ENCODE measurements around the gene SLC25A23.

Gene SLC25A23

DNA sequence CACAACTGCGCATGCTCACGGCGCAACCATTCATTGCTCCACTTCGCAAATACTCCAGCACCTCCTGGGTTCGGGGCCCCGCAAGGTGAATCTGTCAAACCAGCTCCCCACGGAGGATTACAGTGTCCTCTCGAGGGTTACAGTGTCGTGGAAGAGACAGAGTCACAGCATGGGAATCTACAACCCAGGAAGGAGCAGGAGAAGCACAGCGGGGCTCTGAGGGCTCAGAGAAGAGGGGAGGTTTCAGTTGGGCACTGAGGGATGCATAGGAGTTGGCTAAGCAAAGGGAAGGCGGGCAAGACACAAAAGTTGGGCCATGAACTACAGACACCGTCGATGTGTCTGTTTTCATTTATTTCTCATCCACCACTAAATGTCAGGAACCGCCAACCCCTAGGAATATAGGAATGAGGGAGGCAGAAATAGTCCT lies 65.6 kb downstream of the SLC25A23 start:
- Histone ChIP-seq H3K4me3 (ENCODE audit: low read length) (peak overlapping the region; percentile 84), H3K4me1 (ENCODE audit: low read length) (peaks cover 9% of the 10 kb centered on the region), H3K9ac (ENCODE audit: low read length) (peak overlapping the region; percentile 88), H3K4me2 (ENCODE audit: low read depth, low read length) (peak overlapping the region; percentile 78), H3K79me2 (ENCODE audit: low read length) (peaks cover 25% of the 10 kb centered on the region), H3K27me3 (replicated peaks; ENCODE audit: insufficient read depth, low read length) (no peaks in the 10 kb centered on the region), H3K9me2 (replicated peaks; ENCODE audit: insufficient read depth, low read length) (no peaks in the 10 kb centered on the region), H3K36me3 (replicated peaks; ENCODE audit: insufficient read depth, low read length) (0 out of 2 replicates have a peak, but pooled peaks cover 7% of the 10 kb centered on the region), H4K20me1 (ENCODE audit: insufficient read depth, low read length) (no peaks in the 10 kb centered on the region), H3K27ac (ENCODE audit: low read length) (peak overlapping the region; percentile 88; the same call in 1 of the 2 replicates), H3F3A (ENCODE audit: insufficient read depth, low read length) (no peaks in the 10 kb centered on the region), H3K9me3 (replicated peaks; ENCODE audit: insufficient read depth, low read length) (no peaks in the 10 kb centered on the region), H2AFZ (ENCODE audit: low read length) (peak overlapping the region; percentile 98)
- DNase-seq: peak; percentile 48
- TF ChIP-seq, protein P1, sequence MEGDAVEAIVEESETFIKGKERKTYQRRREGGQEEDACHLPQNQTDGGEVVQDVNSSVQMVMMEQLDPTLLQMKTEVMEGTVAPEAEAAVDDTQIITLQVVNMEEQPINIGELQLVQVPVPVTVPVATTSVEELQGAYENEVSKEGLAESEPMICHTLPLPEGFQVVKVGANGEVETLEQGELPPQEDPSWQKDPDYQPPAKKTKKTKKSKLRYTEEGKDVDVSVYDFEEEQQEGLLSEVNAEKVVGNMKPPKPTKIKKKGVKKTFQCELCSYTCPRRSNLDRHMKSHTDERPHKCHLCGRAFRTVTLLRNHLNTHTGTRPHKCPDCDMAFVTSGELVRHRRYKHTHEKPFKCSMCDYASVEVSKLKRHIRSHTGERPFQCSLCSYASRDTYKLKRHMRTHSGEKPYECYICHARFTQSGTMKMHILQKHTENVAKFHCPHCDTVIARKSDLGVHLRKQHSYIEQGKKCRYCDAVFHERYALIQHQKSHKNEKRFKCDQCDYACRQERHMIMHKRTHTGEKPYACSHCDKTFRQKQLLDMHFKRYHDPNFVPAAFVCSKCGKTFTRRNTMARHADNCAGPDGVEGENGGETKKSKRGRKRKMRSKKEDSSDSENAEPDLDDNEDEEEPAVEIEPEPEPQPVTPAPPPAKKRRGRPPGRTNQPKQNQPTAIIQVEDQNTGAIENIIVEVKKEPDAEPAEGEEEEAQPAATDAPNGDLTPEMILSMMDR (IDR thresholded peaks at IDR 0.05; ENCODE audit: low read length): no peak
- TF ChIP-seq EZH2phosphoT487 (IDR thresholded peaks at IDR 0.05; ENCODE audit: low read length) (no peak), EZH2 (optimal IDR thresholded peaks at IDR 0.05; ENCODE audit: low read depth, low read length) (no peak)

DNA sequence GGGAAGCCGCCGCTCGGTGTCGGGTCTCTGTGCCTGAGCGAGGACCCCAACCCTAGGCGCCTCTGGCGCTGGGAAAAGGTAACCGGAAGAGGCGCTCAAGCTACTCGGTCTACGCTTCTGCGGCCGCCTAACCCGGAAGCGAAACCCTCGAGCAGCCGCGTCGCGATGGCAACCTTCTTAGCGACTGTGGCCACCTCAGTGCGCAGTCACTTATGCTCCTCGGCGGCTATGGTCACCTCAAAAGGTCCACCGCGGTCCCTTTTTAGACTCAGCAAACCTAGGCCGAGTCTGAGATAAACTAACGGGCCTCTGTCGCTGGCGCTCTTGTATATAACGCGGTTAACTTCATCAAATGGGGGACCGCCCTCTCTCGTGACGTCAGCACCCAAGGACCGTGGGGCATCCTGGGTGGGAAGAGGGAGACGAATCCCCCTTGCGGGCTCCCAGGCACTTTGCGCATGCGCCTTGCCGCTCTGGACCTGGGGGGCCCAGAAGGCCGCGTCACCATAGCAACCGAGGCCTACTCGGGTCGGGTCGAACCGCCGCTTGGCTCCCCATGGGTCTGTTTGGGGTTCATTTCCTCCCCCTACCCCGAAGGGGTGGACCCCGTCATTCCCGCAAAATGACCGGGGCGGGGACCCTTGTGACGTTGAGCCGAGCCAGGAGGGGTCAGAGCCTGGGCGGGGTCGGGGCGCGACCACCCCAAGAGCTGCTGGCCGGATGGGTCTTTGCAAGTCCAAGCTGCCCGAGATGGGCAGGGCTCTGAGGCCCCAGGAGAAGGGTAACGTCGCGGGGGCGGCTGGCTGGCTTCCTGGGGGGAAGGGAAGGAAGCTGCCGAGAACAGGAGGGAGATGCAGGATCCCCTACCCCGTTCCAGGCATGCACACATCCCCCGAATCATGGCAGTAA lies 66.3 kb downstream of the SLC25A23 start, which contains the start of gene GTF2F1:
TSS of gene GTF2F1 (minus strand) at position 91 of the 909 bp plus-strand sequence. CDS start 169 bp downstream, outside the sequence.
- Histone ChIP-seq H3K9ac (ENCODE audit: low read length) (peak within 1 kb of the TSS; percentile 88), H3K36me3 (replicated peaks; ENCODE audit: insufficient read depth, low read length) (0 out of 2 replicates have a peak, but pooled peaks cover 7% of the 10 kb centered on the region), H3F3A (ENCODE audit: insufficient read depth, low read length) (no peaks in the 10 kb centered on the region), H3K4me3 (ENCODE audit: low read length) (peak within 1 kb of the TSS; percentile 84), H3K79me2 (ENCODE audit: low read length) (peaks cover 25% of the 10 kb centered on the region), H3K4me1 (ENCODE audit: low read length) (peaks cover 9% of the 10 kb centered on the region), H2AFZ (ENCODE audit: low read length) (peak within 1 kb of the TSS; percentile 98), H3K27ac (ENCODE audit: low read length) (peak within 1 kb of the TSS; percentile 88), H3K27me3 (replicated peaks; ENCODE audit: insufficient read depth, low read length) (no peaks in the 10 kb centered on the region), H3K9me2 (replicated peaks; ENCODE audit: insufficient read depth, low read length) (no peaks in the 10 kb centered on the region), H4K20me1 (ENCODE audit: insufficient read depth, low read length) (no peaks in the 10 kb centered on the region), H3K4me2 (ENCODE audit: low read depth, low read length) (peak within 1 kb of the TSS; percentile 78), H3K9me3 (replicated peaks; ENCODE audit: insufficient read depth, low read length) (no peaks in the 10 kb centered on the region)
- peak; percentile 96 for DNase-seq
- TF ChIP-seq, protein P1 (IDR thresholded peaks at IDR 0.05; ENCODE audit: low read length): no peak; the same call in 1 of the 2 replicates
- TF ChIP-seq EZH2 (optimal IDR thresholded peaks at IDR 0.05; ENCODE audit: low read depth, low read length) (no peak), EZH2phosphoT487 (IDR thresholded peaks at IDR 0.05; ENCODE audit: low read length) (no peak)

DNA sequence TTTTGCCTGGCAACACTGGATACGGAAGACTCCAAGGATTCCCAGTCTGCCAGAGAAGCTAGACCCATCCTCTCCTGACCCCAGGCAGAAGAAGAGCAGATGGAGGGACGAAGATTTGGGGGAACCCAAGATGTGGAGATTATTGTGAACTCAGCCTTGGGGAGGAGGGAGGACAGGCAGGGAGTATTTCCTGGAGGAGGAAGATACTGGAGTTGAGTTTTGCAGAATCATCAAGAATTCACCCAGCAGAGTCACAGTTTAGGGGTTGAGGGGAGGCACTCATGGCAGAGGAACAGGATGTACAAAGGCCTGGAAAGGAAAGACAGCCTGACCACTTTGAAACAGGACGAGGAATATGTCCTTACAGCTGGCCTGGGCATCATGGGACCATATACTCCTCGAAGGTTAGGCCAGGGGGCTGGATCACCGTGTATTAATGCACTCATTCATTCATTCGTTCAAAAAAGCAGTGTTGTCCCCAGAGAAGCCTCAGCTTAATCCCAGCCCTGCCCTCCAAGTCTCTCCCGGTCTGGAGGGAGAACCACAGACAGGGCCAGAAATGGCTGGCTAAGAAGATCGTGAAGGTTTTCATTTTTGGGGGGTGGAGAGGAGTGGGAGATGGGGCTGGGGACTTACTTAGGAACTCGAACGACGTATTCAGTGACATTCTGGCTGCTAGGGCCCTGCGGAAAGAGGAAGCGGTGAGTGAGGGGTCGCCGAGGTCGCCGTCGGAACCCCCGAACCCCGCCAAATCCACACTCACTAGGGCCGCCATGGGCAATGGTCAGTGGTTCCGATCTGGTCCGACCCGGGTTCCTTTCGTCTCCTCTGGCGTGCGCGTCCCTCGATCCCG lies 67.1 kb downstream of the SLC25A23 start:
- peak overlapping the region; percentile 84 for H3K4me3 ChIP-seq (ENCODE audit: low read length)
- H3K9me2 ChIP-seq (replicated peaks; ENCODE audit: insufficient read depth, low read length): no peaks in the 10 kb centered on the region
- TF ChIP-seq, protein P1 (IDR thresholded peaks at IDR 0.05; ENCODE audit: low read length): no peak
- TF ChIP-seq EZH2phosphoT487 (IDR thresholded peaks at IDR 0.05; ENCODE audit: low read length) (no peak), EZH2 (optimal IDR thresholded peaks at IDR 0.05; ENCODE audit: low read depth, low read length) (no peak)
- no peaks in the 10 kb centered on the region for H3F3A ChIP-seq (ENCODE audit: insufficient read depth, low read length)
- no peaks in the 10 kb centered on the region for H3K9me3 ChIP-seq (replicated peaks; ENCODE audit: insufficient read depth, low read length)
- peaks cover 25% of the 10 kb centered on the region for H3K79me2 ChIP-seq (ENCODE audit: low read length)
- peak overlapping the region; percentile 88; the same call in 1 of the 2 replicates for H3K27ac ChIP-seq (ENCODE audit: low read length)
- peak overlapping the region; percentile 88 for H3K9ac ChIP-seq (ENCODE audit: low read length)
- H3K36me3 ChIP-seq (replicated peaks; ENCODE audit: insufficient read depth, low read length): 0 out of 2 replicates have a peak, but pooled peaks cover 7% of the 10 kb centered on the region
- H3K4me1 ChIP-seq (ENCODE audit: low read length): peaks cover 9% of the 10 kb centered on the region
- peak overlapping the region; percentile 78 for H3K4me2 ChIP-seq (ENCODE audit: low read depth, low read length)
- H2AFZ ChIP-seq (ENCODE audit: low read length): peak overlapping the region; percentile 98
- no peaks in the 10 kb centered on the region for H3K27me3 ChIP-seq (replicated peaks; ENCODE audit: insufficient read depth, low read length)
- no peak for DNase-seq
- no peaks in the 10 kb centered on the region for H4K20me1 ChIP-seq (ENCODE audit: insufficient read depth, low read length)
